GM19239 (cell line): ENCODE data around the gene HMCN1.

Experiments
- DNase-seq: peaks from one replicate; pipeline ENCODE4 v3.0.0; 2011; ENCODE audit warnings: low spot score; ENCODE audit not compliant: insufficient read length
- FAIRE-seq: peaks from 2 replicates; lab custom pipeline; 2011; peaks lifted over from hg19 to GRCh38; lab: Jason Lieb, UNC

HMCN1 gene

GRCh38 chr1:185942961-185943360 is 208.8 kb downstream of the HMCN1 start:
- DNase-seq (no peak), FAIRE-seq (no peak)

- no peak for FAIRE-seq
Observed at GRCh38 chr1:185956881-185957280, 222.7 kb downstream of the HMCN1 start.

GRCh38 chr1:185957441-185958363 is 223.5 kb downstream of the HMCN1 start:
- DNase-seq: no peak
- no peak for FAIRE-seq

More at GRCh38 chr1:185956881-185957280, 222.7 kb downstream of the HMCN1 start:
- no peak for DNase-seq

GRCh38 chr1:185960422-185961321 is 226.5 kb downstream of the HMCN1 start:
- FAIRE-seq (no peak), DNase-seq (no peak)

GRCh38 chr1:185961664-185962063 is 227.5 kb downstream of the HMCN1 start:
- DNase-seq (no peak), FAIRE-seq (no peak)

- FAIRE-seq (no peak), DNase-seq (no peak)
Observed at GRCh38 chr1:185964946-185965345, 230.8 kb downstream of the HMCN1 start.

- DNase-seq (no peak), FAIRE-seq (no peak)
Observed at GRCh38 chr1:185965870-185966269, 231.7 kb downstream of the HMCN1 start.

- no peak for FAIRE-seq
- no peak for DNase-seq
Observed at GRCh38 chr1:185966471-185966870, 232.3 kb downstream of the HMCN1 start.

- FAIRE-seq (no peak), DNase-seq (no peak)
Observed at GRCh38 chr1:185969028-185969427, 234.8 kb downstream of the HMCN1 start.

GRCh38 chr1:185969524-185969991 is 235.4 kb downstream of the HMCN1 start:
- DNase-seq: no peak

GRCh38 chr1:185971688-185972087 is 237.5 kb downstream of the HMCN1 start:
- FAIRE-seq: no peak
- no peak for DNase-seq

More at GRCh38 chr1:185969524-185969991, 235.4 kb downstream of the HMCN1 start:
- FAIRE-seq: no peak

GRCh38 chr1:185972096-185972850 is 238.1 kb downstream of the HMCN1 start:
- FAIRE-seq (no peak), DNase-seq (no peak)

- DNase-seq: no peak
- FAIRE-seq: no peak
Observed at GRCh38 chr1:185973645-185974044, 239.5 kb downstream of the HMCN1 start.

- no peak for DNase-seq
- FAIRE-seq: no peak
Observed at GRCh38 chr1:185974367-185975170, 240.4 kb downstream of the HMCN1 start.

GRCh38 chr1:185980891-185981290 is 246.7 kb downstream of the HMCN1 start:
- no peak for DNase-seq
- no peak for FAIRE-seq

- FAIRE-seq: no peak
Observed at GRCh38 chr1:185984113-185984836, 250.1 kb downstream of the HMCN1 start.

GRCh38 chr1:185987611-185988321 is 253.6 kb downstream of the HMCN1 start:
- DNase-seq (no peak), FAIRE-seq (no peak)

More at GRCh38 chr1:185984113-185984836, 250.1 kb downstream of the HMCN1 start:
- DNase-seq: no peak

GRCh38 chr1:185990565-185990964 is 256.4 kb downstream of the HMCN1 start:
- no peak for DNase-seq
- FAIRE-seq: no peak
